Left cardiac atrium (tissue), 4 donors: ENCODE data around the gene MESP1. TPM values are rescaled to one million over a fixed set of nuclear protein-coding genes. Genes with fewer than 3 reads are reported as not detected.

Source experiments
- ATAC-seq, 2 donors: fragments of 200-7000 bp; cut with Tn5 transposase; one replicate each; pipeline ENCODE4 v1.9.1; 2020; ENCODE audit warnings: mild to moderate bottlenecking in 2 of 2, moderate library complexity in 2 of 2
- DNase-seq: peaks from one replicate; pipeline ENCODE4 v3.0.0-alpha.2; 2020
- intact Hi-C, 2 donors: fragments of 100-400 bp; cut with DNase I; formaldehyde crosslinking; loops; one replicate each; pipeline versions ENCODE4 v1.14.1 to v1.15.1; 2022 to 2023
- total RNA-seq, 2 donors: library from RNA; stranded (reverse); fragmentation: NEBNext Ultra II Directional; extraction: Animal tissue kit (Norgen Biotek cat#: 25700); gene quantifications; one replicate each; pipeline ENCODE4 v1.2.1, GENCODE V29; 2021
- donor health status: DM: no; HTN: yes; CAD: no.
- donor health status: DM: no; HTN: yes; CAD: no; lungs with severe emphysema.
- donor health status: DM: yes; HTN: yes; CAD: no.
- donor health status: Dilated cardiomyopathy.

MESP1 gene
- total RNA-seq, 2 donors from 2014 or later, result 4.7 to 10.5 TPM

GRCh38 chr15:89745768-89746167, 5.3 kb downstream of the MESP1 start:
- intact Hi-C loops, result no loop called here
- DNase-seq (no peak), ATAC-seq (no peak)

GRCh38 chr15:89745131-89745530, 5.9 kb downstream of the MESP1 start:
- intact Hi-C loops, result no loop called here
- DNase-seq (no peak), ATAC-seq (no peak)

GRCh38 chr15:89743594-89743993, 7.5 kb downstream of the MESP1 start:
- DNase-seq (no peak), ATAC-seq (no peak)
- intact Hi-C loops, result no loop called here

GRCh38 chr15:89743011-89743410, 8.0 kb downstream of the MESP1 start:
- no peak for DNase-seq
- intact Hi-C loops, result no loop called here
- ATAC-seq, result no peak

GRCh38 chr15:89740137-89740536, 10.9 kb downstream of the MESP1 start:
- ATAC-seq (peak; percentile 79 to 82), DNase-seq (no peak)
- intact Hi-C loops, result no loop called here

- peak in 1 of 2 donors; percentile 24 for ATAC-seq
- intact Hi-C loops, result loop anchor here (10.0 kb wide), 1 partner anchor 91 kb away; no protein-coding TSS in a partner anchor
- DNase-seq, result no peak
Measured at GRCh38 chr15:89735773-89736172, 15.3 kb downstream of the MESP1 start.

- ATAC-seq (no peak), DNase-seq (no peak)
- intact Hi-C loops, result loop anchor here (10.0 kb wide), 1 partner anchor 88 kb away; no protein-coding TSS in a partner anchor
Measured at GRCh38 chr15:89732451-89733172, 18.4 kb downstream of the MESP1 start.

GRCh38 chr15:89731275-89731674, 19.8 kb downstream of the MESP1 start:
- intact Hi-C loops, result loop anchor here (10.0 kb wide), 1 partner anchor 86 kb away; no protein-coding TSS in a partner anchor
- DNase-seq (no peak), ATAC-seq (no peak)

GRCh38 chr15:89728254-89728653, 22.8 kb downstream of the MESP1 start:
- intact Hi-C loops, result no loop called here
- DNase-seq, result no peak
- peak; percentile 71 to 87 for ATAC-seq

GRCh38 chr15:89725064-89725463, 26.0 kb downstream of the MESP1 start:
- no peak for ATAC-seq
- intact Hi-C loops, result no loop called here
- no peak for DNase-seq

- intact Hi-C loops, result no loop called here
- DNase-seq (no peak), ATAC-seq (no peak)
Measured at GRCh38 chr15:89724621-89725020, 26.4 kb downstream of the MESP1 start.

- intact Hi-C loops, result no loop called here
- DNase-seq, result no peak
- ATAC-seq, result no peak
Measured at GRCh38 chr15:89723031-89723430, 28.0 kb downstream of the MESP1 start.

- DNase-seq (no peak), ATAC-seq (peak in 1 of 2 donors; percentile 84)
- intact Hi-C loops, result no loop called here
Measured at GRCh38 chr15:89714775-89715174, 36.3 kb downstream of the MESP1 start.

- intact Hi-C loops, result no loop called here
- ATAC-seq, result no peak
- no peak for DNase-seq
Measured at GRCh38 chr15:89707577-89707976, 43.5 kb downstream of the MESP1 start.

- ATAC-seq (no peak), DNase-seq (no peak)
- intact Hi-C loops, result no loop called here
Measured at GRCh38 chr15:89704411-89704810, 46.6 kb downstream of the MESP1 start.

Other genes with a start within 250 kb of the MESP1 start
- gene TICRR, start 175.8 kb downstream of the MESP1 start, total RNA-seq, result under 1 TPM; 0.03 to 0.44 TPM
- 1 to 10 TPM; 2.4 to 4.8 TPM for gene KIF7, start 95.8 kb downstream of the MESP1 start, total RNA-seq
- gene PLIN1, start 71.9 kb downstream of the MESP1 start, total RNA-seq, result 100 to 1,000 TPM; 140 to 245 TPM
- gene PEX11A, start 60.5 kb downstream of the MESP1 start, total RNA-seq, result 10 to 100 TPM; 11.1 to 18.3 TPM
- gene WDR93, start 60.4 kb downstream of the MESP1 start, total RNA-seq, result not detected
- under 1 TPM; 0.16 to 0.56 TPM for gene MESP2, start 25.1 kb upstream of the MESP1 start, total RNA-seq
- gene ANPEP, start 63.6 kb upstream of the MESP1 start, total RNA-seq, result 10 to 100 TPM in 1 of 2 donors, 1 to 10 TPM in 1; 5.6 to 21.0 TPM
- gene AP3S2, start 142.7 kb upstream of the MESP1 start, total RNA-seq, result 10 to 100 TPM; 33.0 to 35.6 TPM
- 10 to 100 TPM; 10.2 to 13.4 TPM for gene ARPIN, start 161.7 kb upstream of the MESP1 start, total RNA-seq